Tibial nerve (tissue), 4 donors: ENCODE results near the gene FCGR3B.
"Not testable (repeated sequence)": the region's sequence is repeated elsewhere in the genome, so short reads cannot be mapped to it uniquely, and the experiment has no call there.

Experiments used
- CTCF ChIP-seq, 5 experiments: fragments of 200-600 bp in 3 of 5; fragments of 450-650 bp in 2 of 5; sonication (generic) in 3 of 5; IDR thresholded peaks; one replicate each; pipeline ENCODE4 v1.5.1; 2016 to 2019; ENCODE audit warnings: antibody characterized with exemption in 5 of 5, mild to moderate bottlenecking in 3 of 5, moderate library complexity in 2 of 5
- EP300 ChIP-seq, 2 donors: sonication (generic); formaldehyde crosslinking; IDR thresholded peaks; one replicate each; pipeline ENCODE4 v1.6.1; 2017; ENCODE audit warnings: antibody characterized with exemption in 2 of 2, mild to moderate bottlenecking in 1 of 2

GRCh38 chr1:161653971-161654370 is 23.0 kb upstream of the FCGR3B start:
- TF ChIP-seq CTCF, EP300 (IDR thresholded peaks at IDR 0.05): not testable (repeated sequence)
